ENCODE results near the gene FGF18.
A peak's percentile ranks its signal among the peaks of the same experiment; 100 is the strongest.

DNA sequence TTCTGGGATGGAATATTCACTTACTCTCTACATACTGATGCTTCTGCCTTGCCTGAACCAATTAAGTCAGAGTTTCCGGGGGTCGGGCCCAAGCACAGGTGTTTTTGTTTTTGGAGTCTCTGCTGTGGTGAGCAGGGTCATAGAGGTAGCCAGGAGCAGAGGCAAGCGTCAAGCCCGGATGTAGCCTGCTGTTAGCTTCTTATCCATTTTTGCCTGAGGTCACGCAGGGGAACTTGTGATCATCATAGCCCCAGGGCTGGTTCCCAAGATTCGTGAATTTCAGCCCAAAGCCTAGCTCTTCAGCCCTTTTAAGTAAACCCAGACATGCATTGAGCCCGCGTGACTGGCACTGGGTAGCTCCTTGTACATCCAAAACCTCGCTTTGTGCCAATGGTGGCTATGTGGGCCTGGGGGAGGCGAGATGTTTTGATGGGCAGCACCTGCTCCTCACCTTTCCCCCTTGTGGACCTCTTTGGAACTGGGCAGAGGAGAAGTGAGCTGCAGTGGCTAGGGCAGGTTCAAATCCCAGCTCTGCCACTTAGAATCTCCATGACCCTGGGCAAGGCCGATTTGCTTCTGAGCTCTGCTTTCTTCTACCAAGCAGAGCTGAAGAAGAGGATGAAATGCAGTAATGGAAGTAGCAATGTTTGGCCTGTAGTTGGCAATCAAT is 33.7 kb downstream of the FGF18 start:
- TF ChIP-seq, protein P1, sequence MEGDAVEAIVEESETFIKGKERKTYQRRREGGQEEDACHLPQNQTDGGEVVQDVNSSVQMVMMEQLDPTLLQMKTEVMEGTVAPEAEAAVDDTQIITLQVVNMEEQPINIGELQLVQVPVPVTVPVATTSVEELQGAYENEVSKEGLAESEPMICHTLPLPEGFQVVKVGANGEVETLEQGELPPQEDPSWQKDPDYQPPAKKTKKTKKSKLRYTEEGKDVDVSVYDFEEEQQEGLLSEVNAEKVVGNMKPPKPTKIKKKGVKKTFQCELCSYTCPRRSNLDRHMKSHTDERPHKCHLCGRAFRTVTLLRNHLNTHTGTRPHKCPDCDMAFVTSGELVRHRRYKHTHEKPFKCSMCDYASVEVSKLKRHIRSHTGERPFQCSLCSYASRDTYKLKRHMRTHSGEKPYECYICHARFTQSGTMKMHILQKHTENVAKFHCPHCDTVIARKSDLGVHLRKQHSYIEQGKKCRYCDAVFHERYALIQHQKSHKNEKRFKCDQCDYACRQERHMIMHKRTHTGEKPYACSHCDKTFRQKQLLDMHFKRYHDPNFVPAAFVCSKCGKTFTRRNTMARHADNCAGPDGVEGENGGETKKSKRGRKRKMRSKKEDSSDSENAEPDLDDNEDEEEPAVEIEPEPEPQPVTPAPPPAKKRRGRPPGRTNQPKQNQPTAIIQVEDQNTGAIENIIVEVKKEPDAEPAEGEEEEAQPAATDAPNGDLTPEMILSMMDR (conservative IDR thresholded peaks at IDR 0.05; ENCODE audit: low read depth in 2 of 2), result peak; percentile 19 to 42; a peak in 3 of 4 replicates
- TF ChIP-seq POLR2AphosphoS5 (IDR thresholded peaks at IDR 0.05; ENCODE audit: low read depth) (no peak), JUNB (IDR thresholded peaks at IDR 0.05; ENCODE audit: unreplicated experiment) (no peak), ZNF114 (CRISPR knock-in tag; IDR thresholded peaks at IDR 0.05) (no peak)
